Prostate gland (tissue), 2 donors: ENCODE data around the gene MICALL2. TPM values are rescaled to one million over a fixed set of nuclear protein-coding genes. Genes with fewer than 3 reads are reported as not detected.

Experiments
- DNase-seq: peaks from one replicate; pipeline ENCODE4 v3.0.0-alpha.2; 2019; ENCODE audit warnings: low spot score
- H3K27ac ChIP-seq, 2 donors: fragments of 200-600 bp; sonication (generic); 2 replicates each; pipeline ENCODE4 v1.5.1; 2017 to 2019
- H3K27me3 ChIP-seq: fragments of 200-600 bp; sonication (generic); replicated peaks from 2 replicates; pipeline ENCODE4 v1.5.1; 2019; ENCODE audit not compliant: insufficient read depth
- H3K36me3 ChIP-seq, 2 donors: fragments of 200-600 bp; sonication (generic); 1 replicate in 1 of 2; 2 replicates in 1 of 2; pipeline versions ENCODE4 v1.5.1 to v1.8.1; 2017 to 2019
- H3K4me1 ChIP-seq: fragments of 200-600 bp; sonication (generic); replicated peaks from 2 replicates; pipeline ENCODE4 v1.5.1; 2019
- H3K4me3 ChIP-seq, 2 donors: fragments of 200-600 bp; sonication (generic); 2 replicates each; pipeline ENCODE4 v1.5.1; 2017 to 2019
- H3K9me3 ChIP-seq: fragments of 200-600 bp; sonication (generic); 2 replicates; pipeline ENCODE4 v1.5.1; 2017
- CTCF ChIP-seq, 4 experiments: fragments of 200-600 bp in 2 of 4; fragments of 450-650 bp in 2 of 4; sonication (generic) in 2 of 4; IDR thresholded peaks; 1 replicate in 3 of 4; 2 replicates in 1 of 4; pipeline ENCODE4 v1.5.1; 2016 to 2019; ENCODE audit warnings: antibody characterized with exemption in 4 of 4, mild to moderate bottlenecking in 2 of 4, moderate library complexity in 2 of 4
- POLR2A ChIP-seq: fragments of 450-650 bp; IDR thresholded peaks from one replicate; pipeline ENCODE4 v1.6.1; 2016; ENCODE audit warnings: antibody characterized with exemption, mild to moderate bottlenecking
- POLR2AphosphoS5 ChIP-seq: sonication (generic); formaldehyde crosslinking; IDR thresholded peaks from one replicate; pipeline ENCODE4 v1.6.1; 2017; ENCODE audit warnings: antibody characterized with exemption
- WGBS: methylation state at CpG from one replicate; pipeline ENCODE4 v1.1.5; 2018; 5-methylcytosine and 5-hydroxymethylcytosine counted together
- intact Hi-C: fragments of 100-400 bp; cut with DNase I; formaldehyde crosslinking; loops from one replicate; pipeline ENCODE4 v1.14.2; 2022
- total RNA-seq, 2 donors: library from RNA; depleted of rRNA; stranded (reverse); fragments of >200 nt; gene quantifications; one replicate each; pipeline ENCODE4 v1.1.0, GENCODE V29; 2016

The MICALL2 gene
- total RNA-seq, 2 donors from 2014 or later: 31.1 to 42.0 TPM

- H3K36me3 ChIP-seq: no peaks in the 10 kb centered on the region
- intact Hi-C loops: no loop called here
Measured at GRCh38 chr7:1388021-1388702, 71.1 kb downstream of the MICALL2 start.

GRCh38 chr7:1387261-1387660 is 72.0 kb downstream of the MICALL2 start:
- DNase-seq: no peak
- no peaks in the 10 kb centered on the region for H3K4me1 ChIP-seq
- H3K27me3 ChIP-seq: peaks cover 22% of the 10 kb centered on the region
- WGBS: 77% methylated on average over 18 of the region's 18 CpGs
- intact Hi-C loops: no loop called here
- no peak for TF ChIP-seq POLR2AphosphoS5
- TF ChIP-seq CTCF (IDR thresholded peaks at IDR 0.05): no peak
- no peak for TF ChIP-seq POLR2A
- no peaks in the 10 kb centered on the region for H3K36me3 ChIP-seq
- H3K27ac ChIP-seq: no peak overlapping the region
- no peak overlapping the region for H3K4me3 ChIP-seq
- no peaks in the 10 kb centered on the region for H3K9me3 ChIP-seq

More at GRCh38 chr7:1388021-1388702, 71.1 kb downstream of the MICALL2 start:
- no peaks in the 10 kb centered on the region for H3K4me1 ChIP-seq
- WGBS: 82% methylated on average over 19 of the region's 19 CpGs
- TF ChIP-seq POLR2AphosphoS5: no peak
- no peak for TF ChIP-seq CTCF (IDR thresholded peaks at IDR 0.05)
- TF ChIP-seq POLR2A: no peak
- H3K27me3 ChIP-seq: peaks cover 22% of the 10 kb centered on the region
- no peak overlapping the region for H3K27ac ChIP-seq
- no peak overlapping the region for H3K4me3 ChIP-seq
- no peak for DNase-seq
- no peaks in the 10 kb centered on the region for H3K9me3 ChIP-seq

- 38% methylated on average over 21 of the region's 25 CpGs for WGBS
- Histone ChIP-seq H3K4me1 (no peaks in the 10 kb centered on the region), H3K9me3 (no peaks in the 10 kb centered on the region), H3K4me3 (no peak overlapping the region), H3K27me3 (peaks cover 22% of the 10 kb centered on the region), H3K36me3 (no peaks in the 10 kb centered on the region), H3K27ac (no peak overlapping the region)
- intact Hi-C loops: no loop called here
- TF ChIP-seq POLR2AphosphoS5 (no peak), POLR2A (no peak), CTCF (IDR thresholded peaks at IDR 0.05) (no peak)
- no peak for DNase-seq
Measured at GRCh38 chr7:1386623-1387220, 72.5 kb downstream of the MICALL2 start.

- intact Hi-C loops: no loop called here
- H3K9me3 ChIP-seq: no peaks in the 10 kb centered on the region
- H3K4me1 ChIP-seq: no peaks in the 10 kb centered on the region
- no peak overlapping the region for H3K4me3 ChIP-seq
- H3K27ac ChIP-seq: no peak overlapping the region
- H3K36me3 ChIP-seq: no peaks in the 10 kb centered on the region
- H3K27me3 ChIP-seq: peaks cover 24% of the 10 kb centered on the region
- no peak for DNase-seq
- 54% methylated on average over 31 of the region's 38 CpGs for WGBS
- TF ChIP-seq CTCF (IDR thresholded peaks at IDR 0.05): no peak
- TF ChIP-seq POLR2AphosphoS5: no peak
Measured at GRCh38 chr7:1385809-1386622, 73.3 kb downstream of the MICALL2 start.
